Thyroid gland (tissue), 4 donors: ENCODE data around the gene PSMC4. TPM values are rescaled to one million over a fixed set of nuclear protein-coding genes. Genes with fewer than 3 reads are reported as not detected.

Experiments used
- DNase-seq, 2 donors: peaks; one replicate each; pipeline ENCODE4 v3.0.0-alpha.2; 2019
- H3K27ac ChIP-seq, 3 donors: fragments of 200-600 bp; sonication (generic); 1 replicate in 2 of 3; 2 replicates in 1 of 3; pipeline ENCODE4 v1.5.1; 2016 to 2019; ENCODE audit warnings: mild to moderate bottlenecking in 1 of 3, moderate library complexity in 1 of 3
- H3K27me3 ChIP-seq: fragments of 200-600 bp; sonication (generic); one replicate; pipeline ENCODE4 v1.5.1; 2019
- H3K36me3 ChIP-seq, 2 donors: fragments of 200-600 bp; sonication (generic); one replicate each; pipeline ENCODE4 v1.5.1; 2016 to 2019
- H3K4me1 ChIP-seq, 2 donors: fragments of 200-600 bp; sonication (generic); one replicate each; pipeline ENCODE4 v1.5.1; 2017 to 2019
- H3K4me3 ChIP-seq, 3 donors: fragments of 200-600 bp; sonication (generic); replicated peaks in 1 of 3; 1 replicate in 2 of 3; 2 replicates in 1 of 3; pipeline ENCODE4 v1.5.1; 2016; ENCODE audit warnings: mild to moderate bottlenecking in 1 of 3
- H3K9me3 ChIP-seq: fragments of 200-600 bp; sonication (generic); one replicate; pipeline ENCODE4 v1.5.1; 2017
- CTCF ChIP-seq, 6 experiments: fragments of 200-600 bp in 3 of 6; fragments of 450-650 bp in 3 of 6; sonication (generic) in 3 of 6; IDR thresholded peaks; one replicate each; pipeline ENCODE4 v1.5.1; 2016 to 2019; ENCODE audit warnings: antibody characterized with exemption in 6 of 6, mild to moderate bottlenecking in 2 of 6, inconsistent platforms in 1 of 6, moderate library complexity in 1 of 6
- POLR2A ChIP-seq, 2 donors: fragments of 450-650 bp; IDR thresholded peaks; one replicate each; pipeline ENCODE4 v1.6.1; 2017; ENCODE audit warnings: antibody characterized with exemption in 2 of 2, mild to moderate bottlenecking in 2 of 2, moderate library complexity in 1 of 2
- whole genome bisulfite sequencing, 2 donors: methylation state at CpG; one replicate each; pipeline ENCODE4 v1.1.5; 2017; 5-methylcytosine and 5-hydroxymethylcytosine counted together
- intact Hi-C: fragments of 100-400 bp; cut with DNase I; formaldehyde crosslinking; loops from one replicate; pipeline ENCODE4 v1.15.1; 2023
- total RNA-seq, 4 donors: library from RNA; depleted of rRNA; stranded (reverse); fragments of >200 nt; gene quantifications; one replicate each; pipeline ENCODE4 v1.2.3, GENCODE V29; 2016

The PSMC4 gene
- total RNA-seq, 4 donors from 2014 or later: 120 to 220 (median 166) TPM

GRCh38 chr19:39996811-39997637 lies 26.1 kb downstream of the PSMC4 start, which contains the start of gene ZNF546:
ZNF546 (plus strand) TSS chr19:39997060; CDS start chr19:39998327, 1,267 bp downstream.
- H3K4me1 ChIP-seq: peaks cover 4 to 16% of the 10 kb centered on the region in 2 donors
- peak within 1 kb of the TSS; percentile 53 to 90 (median 86) for H3K27ac ChIP-seq
- no peaks in the 10 kb centered on the region for H3K9me3 ChIP-seq
- intact Hi-C loops: no loop called here
- no peaks in the 10 kb centered on the region for H3K36me3 ChIP-seq
- H3K4me3 ChIP-seq: peak within 1 kb of the TSS; percentile 61 to 80 (median 78)
- WGBS, 2 donors: 5 to 7% methylated on average over 27 to 47 of the region's 53 CpGs
- DNase-seq: peak; percentile 88
- TF ChIP-seq POLR2A (IDR thresholded peaks at IDR 0.05) (peak in 1 of 2 donors; percentile 81), CTCF (IDR thresholded peaks at IDR 0.05) (no peak)
- no peaks in the 10 kb centered on the region for H3K27me3 ChIP-seq

- TF ChIP-seq CTCF (IDR thresholded peaks at IDR 0.05) (no peak), POLR2A (IDR thresholded peaks at IDR 0.05) (no peak)
- DNase-seq: no peak
- 78 to 80% methylated on average over 5 of the region's 5 CpGs for WGBS, 2 donors
- Histone ChIP-seq H3K9me3 (no peaks in the 10 kb centered on the region), H3K4me3 (peak overlapping the region in 1 of 3 donors; percentile 61), H3K36me3 (no peaks in the 10 kb centered on the region), H3K4me1 (peaks cover 4 to 16% of the 10 kb centered on the region in 2 donors), H3K27ac (peak overlapping the region in 2 of 3 donors; percentile 86 to 90), H3K27me3 (no peaks in the 10 kb centered on the region)
- intact Hi-C loops: no loop called here
Measured at GRCh38 chr19:39997638-39998216, 26.8 kb downstream of the PSMC4 start.

DNA sequence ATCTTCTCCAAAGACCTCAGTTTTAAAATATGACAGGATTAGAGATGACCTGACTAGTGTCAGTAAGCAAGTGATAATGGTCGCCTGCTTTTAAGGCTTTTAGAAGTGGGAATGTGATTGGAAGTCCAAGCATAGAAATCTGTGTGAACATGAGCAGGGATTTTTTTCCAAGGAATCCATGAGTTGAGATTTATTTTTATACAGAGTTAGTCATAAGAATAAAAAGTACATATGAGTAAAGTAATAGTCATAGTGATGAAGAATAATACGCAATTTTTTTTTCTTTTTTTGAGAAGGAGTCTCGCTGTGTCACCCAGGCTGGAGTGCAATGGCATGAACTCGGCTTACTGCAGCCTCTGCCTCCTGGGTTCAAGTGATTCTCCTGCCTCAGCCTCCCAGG lies 27.5 kb downstream of the PSMC4 start:
- WGBS, 2 donors: 96% methylated on average over 4 of the region's 4 CpGs
- intact Hi-C loops: no loop called here
- Histone ChIP-seq H3K4me1 (peaks cover 4 to 16% of the 10 kb centered on the region in 2 donors), H3K9me3 (no peaks in the 10 kb centered on the region), H3K27ac (no peak overlapping the region), H3K36me3 (no peaks in the 10 kb centered on the region), H3K27me3 (no peaks in the 10 kb centered on the region), H3K4me3 (no peak overlapping the region)
- no peak for DNase-seq
- TF ChIP-seq POLR2A (IDR thresholded peaks at IDR 0.05) (no peak), CTCF (IDR thresholded peaks at IDR 0.05) (no peak)

DNA sequence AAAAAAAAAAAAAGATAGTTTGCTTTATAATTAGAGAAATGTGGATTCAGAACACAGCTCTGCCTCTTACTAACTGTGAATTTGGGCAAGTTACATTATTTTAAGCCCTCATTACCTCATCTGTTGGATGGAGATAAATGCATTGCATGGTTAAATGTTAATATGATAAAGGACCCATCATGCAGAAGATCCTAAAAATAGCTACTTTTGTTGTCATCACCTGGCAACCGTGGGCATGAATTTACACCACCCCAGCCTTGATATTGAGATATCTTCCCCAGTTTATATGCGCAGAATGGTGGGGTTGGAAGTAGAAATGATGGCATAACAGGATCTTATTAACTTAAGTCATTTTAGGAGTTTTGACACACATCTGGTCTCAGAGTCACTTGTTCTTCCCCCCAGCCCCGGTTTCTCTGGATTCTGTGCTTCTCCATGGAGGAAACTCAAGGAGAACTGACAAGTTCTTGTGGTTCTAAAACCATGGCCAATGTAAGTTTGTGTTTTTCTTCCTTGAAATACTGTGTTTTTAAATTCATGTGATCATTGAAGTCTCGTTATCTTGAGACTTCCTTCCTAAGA lies 34.8 kb downstream of the PSMC4 start:
- Histone ChIP-seq H3K4me3 (no peak overlapping the region), H3K9me3 (no peaks in the 10 kb centered on the region), H3K27me3 (no peaks in the 10 kb centered on the region), H3K27ac (no peak overlapping the region), H3K4me1 (no peaks in the 10 kb centered on the region), H3K36me3 (peaks cover 21 to 29% of the 10 kb centered on the region in 2 donors)
- intact Hi-C loops: no loop called here
- WGBS, 2 donors: 87 to 95% methylated on average over 4 of the region's 4 CpGs
- DNase-seq: no peak
- TF ChIP-seq CTCF (IDR thresholded peaks at IDR 0.05) (no peak), POLR2A (IDR thresholded peaks at IDR 0.05) (no peak)
